GM12892 (cell line): ENCODE data around the gene MOGAT1.

Source experiments
- POLR2A ChIP-seq: IDR thresholded peaks from 2 replicates; pipeline ENCODE4 v1.6.1; 2011; ENCODE audit warnings: low read depth, low read length, control low read depth
- TAF1 ChIP-seq: IDR thresholded peaks from 2 replicates; pipeline ENCODE4 v1.6.1; 2011; ENCODE audit warnings: low read depth, mild to moderate bottlenecking, control low read depth, low read length, borderline replicate concordance

DNA sequence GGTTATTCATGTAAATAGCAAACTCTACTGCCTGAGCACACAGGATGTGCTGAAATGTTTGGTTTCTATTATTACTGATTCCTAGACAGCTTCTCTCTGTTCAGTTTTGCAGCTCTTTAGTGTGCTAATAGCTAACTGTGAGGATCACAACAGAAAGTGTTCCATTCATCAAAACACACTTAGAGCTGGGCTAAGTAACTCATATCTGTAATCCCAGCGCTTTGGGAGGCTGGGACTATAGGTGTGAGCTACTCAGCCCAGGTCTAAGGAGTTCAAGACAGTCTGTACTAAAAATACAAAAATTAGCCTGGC, 63.2 kb downstream of the MOGAT1 start:
- TF ChIP-seq POLR2A: no peak
- TF ChIP-seq TAF1: no peak
